Measurements from ENCODE around the gene TPD52L2.
A peak's percentile ranks its signal among the peaks of the same experiment; 100 is the strongest.
"Not testable (repeated sequence)": the region's sequence is repeated elsewhere in the genome, so short reads cannot be mapped to it uniquely, and the experiment has no call there.

TPD52L2 gene

DNA sequence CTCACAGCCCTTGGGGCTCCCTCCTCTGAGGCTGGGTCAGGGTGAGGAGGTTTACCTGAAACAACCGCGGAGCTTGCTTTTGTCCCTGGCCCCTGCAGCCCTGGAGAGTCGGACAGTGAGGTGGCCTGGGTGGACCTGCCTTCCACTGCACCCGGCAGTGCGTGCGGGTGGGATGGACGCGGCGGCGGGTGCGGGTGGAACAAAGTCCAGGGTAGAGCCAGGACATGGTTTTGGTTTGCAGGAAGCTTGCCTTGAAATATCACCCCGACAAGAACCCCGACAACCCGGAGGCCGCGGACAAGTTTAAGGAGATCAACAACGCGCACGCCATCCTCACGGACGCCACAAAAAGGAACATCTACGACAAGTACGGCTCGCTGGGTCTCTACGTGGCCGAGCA is 64.0 kb downstream of the TPD52L2 start:
- H3K4me3 Mint-ChIP-seq: no peak overlapping the region
- no peak overlapping the region for H3K27ac Mint-ChIP-seq

DNA sequence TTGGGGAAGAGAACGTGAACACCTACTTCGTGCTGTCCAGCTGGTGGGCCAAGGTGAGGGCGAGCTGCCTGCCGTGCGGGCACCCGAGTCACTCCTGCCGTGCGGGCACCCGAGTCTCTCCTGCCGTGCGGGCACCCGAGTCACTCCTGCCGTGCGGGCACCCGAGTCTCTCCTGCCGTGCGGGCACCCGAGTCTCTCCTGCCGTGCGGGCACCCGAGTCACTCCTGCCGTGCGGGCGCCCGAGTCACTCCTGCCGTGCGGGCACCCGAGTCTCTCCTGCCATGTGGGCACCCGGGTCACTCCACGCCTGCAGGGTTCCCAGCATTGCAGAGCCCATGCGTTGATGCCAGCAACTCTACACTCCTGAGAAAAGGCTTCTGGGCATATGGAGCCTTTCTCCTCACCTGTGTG is 64.4 kb downstream of the TPD52L2 start:
- H3K9me3 Mint-ChIP-seq; H3K27ac Mint-ChIP-seq; H3K4me3 Mint-ChIP-seq; H3K27me3 Mint-ChIP-seq (ENCODE audit: low read depth); H3K4me1 Mint-ChIP-seq (ENCODE audit: low read depth); DNase-seq (ENCODE audit: low spot score): not testable (repeated sequence)
- H3K36me3 Mint-ChIP-seq (ENCODE audit: low read depth): peaks cover 35% of the 10 kb centered on the region

More for the DNA sequence above, 64.0 kb downstream of the TPD52L2 start:
- Mint-ChIP-seq H3K9me3 (no peaks in the 10 kb centered on the region), H3K36me3 (ENCODE audit: low read depth) (peaks cover 34% of the 10 kb centered on the region), H3K4me1 (ENCODE audit: low read depth) (peaks cover 11% of the 10 kb centered on the region), H3K27me3 (ENCODE audit: low read depth) (no peaks in the 10 kb centered on the region)
- DNase-seq (ENCODE audit: low spot score): no peak

GRCh38 chr20:63930971-63931553 is 66.0 kb downstream of the TPD52L2 start:
- peaks cover 4% of the 10 kb centered on the region for H3K4me1 Mint-ChIP-seq (ENCODE audit: low read depth)
- no peaks in the 10 kb centered on the region for H3K9me3 Mint-ChIP-seq
- H3K36me3 Mint-ChIP-seq (ENCODE audit: low read depth): peaks cover 44% of the 10 kb centered on the region
- H3K4me3 Mint-ChIP-seq: no peak overlapping the region
- no peak for DNase-seq (ENCODE audit: low spot score)
- no peak overlapping the region for H3K27ac Mint-ChIP-seq
- H3K27me3 Mint-ChIP-seq (ENCODE audit: low read depth): no peaks in the 10 kb centered on the region

DNA sequence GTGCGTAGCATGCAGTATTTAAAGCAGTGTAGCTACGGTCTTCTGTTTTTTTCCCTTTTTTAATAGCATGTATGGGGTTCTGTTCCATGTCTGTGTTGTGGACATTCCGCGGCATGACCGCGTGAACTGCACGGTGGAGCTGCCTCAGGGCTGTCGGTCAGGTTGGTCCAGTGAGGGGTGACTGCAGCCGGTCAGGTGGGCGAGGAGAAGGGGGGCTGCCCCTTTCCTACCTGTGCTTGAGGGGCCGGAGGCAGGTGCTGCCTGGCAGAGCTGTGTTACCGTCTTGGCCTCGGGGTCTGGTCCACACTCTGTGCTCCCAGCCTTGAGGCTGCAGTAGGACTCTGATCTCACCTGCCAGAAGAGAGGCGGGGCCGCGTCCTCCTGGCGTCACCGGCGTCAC is 66.7 kb downstream of the TPD52L2 start:
- H3K4me1 Mint-ChIP-seq (ENCODE audit: low read depth): no peaks in the 10 kb centered on the region
- H3K27me3 Mint-ChIP-seq (ENCODE audit: low read depth): no peaks in the 10 kb centered on the region
- H3K4me3 Mint-ChIP-seq: no peak overlapping the region
- DNase-seq (ENCODE audit: low spot score): no peak
- H3K27ac Mint-ChIP-seq: no peak overlapping the region
- no peaks in the 10 kb centered on the region for H3K9me3 Mint-ChIP-seq
- H3K36me3 Mint-ChIP-seq (ENCODE audit: low read depth): peaks cover 44% of the 10 kb centered on the region

- Mint-ChIP-seq H3K27ac (no peak overlapping the region), H3K36me3 (ENCODE audit: low read depth) (peaks cover 43% of the 10 kb centered on the region), H3K4me3 (no peak overlapping the region), H3K27me3 (ENCODE audit: low read depth) (no peaks in the 10 kb centered on the region), H3K4me1 (ENCODE audit: low read depth) (no peaks in the 10 kb centered on the region), H3K9me3 (no peaks in the 10 kb centered on the region)
- DNase-seq (ENCODE audit: low spot score): no peak
Observed at GRCh38 chr20:63932606-63933160, 67.6 kb downstream of the TPD52L2 start.

DNA sequence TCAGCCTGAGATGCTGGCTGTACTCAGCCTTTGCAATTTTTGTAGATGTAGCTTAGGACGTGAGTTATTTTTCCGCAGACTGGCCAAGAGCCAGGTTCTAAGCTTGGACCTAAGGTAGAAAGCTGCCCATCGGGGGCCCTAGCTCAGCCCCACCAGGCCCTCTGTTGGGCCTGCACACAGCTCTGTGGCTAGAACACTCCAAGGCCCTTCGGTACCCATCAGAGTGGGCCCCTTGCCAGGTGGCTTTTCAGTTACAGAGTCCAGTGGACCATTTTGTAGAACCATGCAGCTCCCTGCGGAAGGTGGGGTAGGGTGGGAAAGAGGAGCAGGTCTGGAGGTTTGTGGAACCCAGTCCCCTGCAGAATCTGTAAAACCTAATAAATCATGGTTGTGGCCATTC is 68.6 kb downstream of the TPD52L2 start:
- H3K4me3 Mint-ChIP-seq: no peak overlapping the region
- no peaks in the 10 kb centered on the region for H3K9me3 Mint-ChIP-seq
- H3K27ac Mint-ChIP-seq: no peak overlapping the region
- DNase-seq (ENCODE audit: low spot score): no peak
- H3K36me3 Mint-ChIP-seq (ENCODE audit: low read depth): peaks cover 38% of the 10 kb centered on the region
- H3K4me1 Mint-ChIP-seq (ENCODE audit: low read depth): no peaks in the 10 kb centered on the region
- no peaks in the 10 kb centered on the region for H3K27me3 Mint-ChIP-seq (ENCODE audit: low read depth)

DNA sequence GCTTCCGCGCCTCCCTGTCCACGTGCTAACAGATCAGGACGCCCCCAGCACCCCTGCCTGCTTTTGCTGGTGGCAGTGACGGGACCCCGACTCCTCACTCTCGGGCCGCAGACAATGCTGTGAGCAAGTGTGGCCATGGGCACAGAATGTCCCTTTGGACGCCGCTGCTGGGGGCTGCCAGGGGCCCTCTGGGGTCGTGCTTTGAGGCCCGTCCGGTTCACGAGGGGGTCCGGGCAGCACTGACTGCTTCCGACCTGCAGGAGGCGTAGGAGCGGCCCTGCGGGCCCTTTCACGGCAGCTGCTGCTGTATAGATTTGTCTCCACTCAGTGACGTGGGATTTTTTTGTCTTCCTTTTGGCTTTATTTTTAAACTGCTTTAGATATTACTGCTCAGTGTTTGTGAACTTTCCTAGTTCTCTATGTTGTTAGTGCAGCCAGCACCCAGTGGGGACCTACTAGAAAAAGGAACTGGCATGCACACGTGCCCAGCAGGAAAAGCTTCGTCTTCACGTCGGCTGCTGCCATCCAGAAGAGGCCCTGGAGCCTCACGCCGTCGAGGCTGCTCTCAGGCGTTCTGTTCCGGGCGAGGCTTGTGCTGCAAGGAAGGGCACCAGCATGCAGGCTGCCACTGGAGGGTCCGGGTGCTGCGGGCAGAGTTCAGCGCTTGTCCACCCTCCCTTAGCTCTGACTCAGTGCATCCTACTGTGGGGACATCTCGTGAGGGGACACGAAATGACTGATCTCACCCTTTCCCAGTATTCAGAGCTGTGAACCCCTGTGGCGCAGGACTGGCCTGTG is 69.4 kb downstream of the TPD52L2 start:
- H3K9me3 Mint-ChIP-seq: no peaks in the 10 kb centered on the region
- no peaks in the 10 kb centered on the region for H3K27me3 Mint-ChIP-seq (ENCODE audit: low read depth)
- no peak overlapping the region for H3K27ac Mint-ChIP-seq
- no peaks in the 10 kb centered on the region for H3K4me1 Mint-ChIP-seq (ENCODE audit: low read depth)
- DNase-seq (ENCODE audit: low spot score): no peak
- peaks cover 34% of the 10 kb centered on the region for H3K36me3 Mint-ChIP-seq (ENCODE audit: low read depth)
- H3K4me3 Mint-ChIP-seq: no peak overlapping the region

DNA sequence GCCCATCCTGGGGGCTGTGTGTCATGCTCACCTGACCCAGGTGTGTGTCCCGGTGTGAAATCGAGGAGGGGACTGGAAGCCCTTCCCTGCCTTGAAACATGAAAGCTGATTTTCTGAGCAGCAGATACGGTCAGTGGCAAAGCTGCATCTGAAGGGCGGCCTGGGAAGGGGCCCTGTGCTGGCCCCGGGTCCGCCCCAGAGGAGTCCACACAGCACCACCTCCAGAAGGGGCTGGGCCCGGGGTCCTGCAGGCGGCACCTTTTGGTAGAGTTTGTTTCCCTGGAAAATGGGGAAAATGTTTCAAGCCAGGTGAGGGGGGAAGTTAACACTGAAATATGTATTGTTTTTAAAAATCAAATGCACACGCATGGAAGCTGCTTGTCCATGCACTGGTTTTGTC is 70.4 kb downstream of the TPD52L2 start:
- Mint-ChIP-seq H3K4me3 (no peak overlapping the region), H3K9me3 (no peaks in the 10 kb centered on the region), H3K36me3 (ENCODE audit: low read depth) (peaks cover 30% of the 10 kb centered on the region), H3K4me1 (ENCODE audit: low read depth) (no peaks in the 10 kb centered on the region), H3K27me3 (ENCODE audit: low read depth) (no peaks in the 10 kb centered on the region), H3K27ac (no peak overlapping the region)
- DNase-seq (ENCODE audit: low spot score): no peak

- DNase-seq (ENCODE audit: low spot score): no peak
- no peaks in the 10 kb centered on the region for H3K27me3 Mint-ChIP-seq (ENCODE audit: low read depth)
- no peaks in the 10 kb centered on the region for H3K9me3 Mint-ChIP-seq
- H3K4me3 Mint-ChIP-seq: no peak overlapping the region
- H3K27ac Mint-ChIP-seq: no peak overlapping the region
- peaks cover 23% of the 10 kb centered on the region for H3K36me3 Mint-ChIP-seq (ENCODE audit: low read depth)
- peaks cover 9% of the 10 kb centered on the region for H3K4me1 Mint-ChIP-seq (ENCODE audit: low read depth)
Observed at GRCh38 chr20:63937596-63937995, 72.5 kb downstream of the TPD52L2 start.

DNA sequence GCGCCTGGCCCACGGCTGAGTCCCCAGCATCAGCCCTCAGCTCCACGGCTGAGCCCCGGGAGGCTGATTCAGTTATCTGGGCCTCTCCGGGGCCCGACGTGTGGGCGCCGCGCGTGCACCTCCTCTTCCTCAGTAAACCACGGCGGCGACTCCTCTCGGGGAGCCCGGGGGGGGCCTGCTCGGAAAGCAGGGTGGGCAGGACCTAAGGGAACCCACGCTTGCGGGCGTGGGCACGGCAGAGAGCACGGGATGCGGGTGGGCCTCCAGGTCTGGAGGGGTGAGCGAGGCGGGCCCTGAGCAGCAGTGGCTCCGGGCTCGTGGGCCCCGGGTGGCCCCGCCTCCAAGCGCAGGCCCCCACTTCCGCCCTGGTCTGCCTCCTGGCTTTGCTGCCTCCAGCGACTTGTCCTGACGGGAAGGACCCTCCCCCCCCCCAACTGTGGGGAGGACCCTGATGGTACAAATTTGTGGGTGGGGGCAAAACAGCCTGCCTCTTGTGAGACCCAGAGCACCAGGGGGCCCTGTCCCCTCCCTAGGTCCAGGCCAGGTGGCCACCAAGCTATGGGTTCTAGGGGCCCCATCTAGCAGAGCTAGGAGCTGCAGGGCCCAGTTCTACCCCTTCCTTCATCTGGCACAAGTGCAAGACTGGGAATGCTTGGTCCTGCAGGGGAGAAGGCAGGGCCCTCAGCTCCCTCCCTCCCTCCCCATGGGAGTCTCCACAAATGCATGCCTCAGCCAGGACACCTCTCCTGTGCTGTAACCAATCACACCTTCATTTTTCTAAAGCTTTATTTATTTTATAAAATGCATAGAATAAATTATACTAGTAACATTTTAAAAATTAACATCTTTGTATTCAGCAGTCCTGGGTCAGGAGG is 74.2 kb downstream of the TPD52L2 start:
- H3K27me3 Mint-ChIP-seq (ENCODE audit: low read depth): no peaks in the 10 kb centered on the region
- no peak for DNase-seq (ENCODE audit: low spot score)
- H3K27ac Mint-ChIP-seq: no peak overlapping the region

GRCh38 chr20:63940071-63940471 is 75.0 kb downstream of the TPD52L2 start:
- Mint-ChIP-seq H3K27ac (no peak overlapping the region), H3K36me3 (ENCODE audit: low read depth) (peaks cover 20% of the 10 kb centered on the region), H3K27me3 (ENCODE audit: low read depth) (no peaks in the 10 kb centered on the region), H3K9me3 (no peaks in the 10 kb centered on the region), H3K4me1 (ENCODE audit: low read depth) (peaks cover 9% of the 10 kb centered on the region), H3K4me3 (no peak overlapping the region)
- no peak for DNase-seq (ENCODE audit: low spot score)

More for the DNA sequence above, 74.2 kb downstream of the TPD52L2 start:
- peaks cover 23% of the 10 kb centered on the region for H3K36me3 Mint-ChIP-seq (ENCODE audit: low read depth)
- no peak overlapping the region for H3K4me3 Mint-ChIP-seq
- peaks cover 9% of the 10 kb centered on the region for H3K4me1 Mint-ChIP-seq (ENCODE audit: low read depth)
- H3K9me3 Mint-ChIP-seq: no peaks in the 10 kb centered on the region

DNA sequence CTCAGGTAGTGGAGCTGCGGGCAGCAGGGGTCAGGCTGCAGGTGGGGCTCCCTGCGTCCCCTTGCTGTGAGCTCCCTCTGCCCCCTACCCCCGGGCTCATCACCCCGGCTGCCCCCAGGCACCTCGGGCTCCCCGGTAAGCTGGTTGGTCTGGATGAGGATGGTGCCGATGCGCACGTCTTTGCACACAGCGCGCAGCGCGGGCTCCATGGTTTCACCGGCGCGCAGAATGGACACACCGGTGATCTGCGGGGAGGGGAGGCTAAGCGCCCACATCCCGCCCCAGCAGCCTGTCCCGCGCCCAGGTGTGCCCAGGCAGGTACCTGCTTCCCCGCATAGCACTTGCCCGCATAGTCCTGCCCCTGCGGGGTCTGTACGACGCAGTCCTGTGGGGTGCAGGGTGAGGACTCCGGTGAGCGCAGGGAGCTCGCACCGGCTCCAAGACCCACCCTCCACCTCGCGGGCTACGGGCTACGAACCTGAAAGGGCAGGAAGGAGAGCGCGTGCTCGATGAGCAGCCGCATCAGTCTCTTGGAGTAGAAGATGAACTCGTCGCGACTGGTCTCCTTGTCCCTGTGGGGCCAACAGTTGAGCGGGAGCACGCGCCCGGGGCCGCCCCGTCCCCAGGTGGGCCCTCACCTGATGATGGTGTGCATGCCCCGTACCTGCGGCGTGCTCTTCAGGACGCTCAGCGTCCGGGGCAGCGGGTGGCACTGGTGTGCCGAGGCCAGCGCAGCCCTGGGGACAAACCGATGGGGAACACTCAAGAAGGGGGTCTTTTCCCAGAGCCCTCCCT is 75.6 kb downstream of the TPD52L2 start:
- Mint-ChIP-seq H3K4me1 (ENCODE audit: low read depth) (peaks cover 9% of the 10 kb centered on the region), H3K27ac (peak overlapping the region; percentile 39)

More for the DNA sequence above, 75.6 kb downstream of the TPD52L2 start:
- Mint-ChIP-seq H3K9me3 (no peaks in the 10 kb centered on the region), H3K27me3 (ENCODE audit: low read depth) (no peaks in the 10 kb centered on the region), H3K4me3 (peak overlapping the region; percentile 33), H3K36me3 (ENCODE audit: low read depth) (peaks cover 23% of the 10 kb centered on the region)
- no peak for DNase-seq (ENCODE audit: low spot score)

All from T-helper 2 cell treated with Interferon-gamma antibody and Interleukin-4, amounts not matched to agents 5 μg/mL and 100 μg/mL, for 36 hours (primary cell).